K562 (cell line): ENCODE measurements around the gene CDT1. TPM values are rescaled to one million over a fixed set of nuclear protein-coding genes. Genes with fewer than 3 reads are reported as not detected.

Experiments
- ATAC-seq: fragments of 200-7000 bp; cut with Tn5 transposase; 3 replicates; pipeline ENCODE4 v1.9.1; 2020; ENCODE audit warnings: moderate library complexity
- BruUV-seq: library from RNA; stranded (reverse); fragments of 400-500 nt; replicated peaks from 2 replicates; lab custom pipeline; 2021; lab: Mats Ljungman, UMichigan
- CTCF ChIA-PET: fragments of 300-600 bp; formaldehyde crosslinking; extraction: SDS; loops from one replicate; lab custom pipeline; 2021; ENCODE audit warnings: low intra/inter-chr PET ratio; lab: Yijun Ruan, JAX
- POLR2A ChIA-PET: fragments of 300-600, 350-650 bp; sonication (Branson Sonifier 250); formaldehyde crosslinking; extraction: SDS; loops from one replicate; lab custom pipeline; 2021; ENCODE audit warnings: antibody characterized with exemption, inconsistent platforms; lab: Yijun Ruan, JAX
- DNase-seq, 4 experiments: peaks; one replicate each; pipeline versions ENCODE4 v3.0.0 to v3.0.0-alpha.2; 2011 to 2018; ENCODE audit warnings: low spot score in 3 of 4, mixed read lengths in 3 of 4; ENCODE audit errors: extremely low read depth in 1 of 4
- FAIRE-seq: peaks from 2 replicates; lab custom pipeline; 2011; peaks lifted over from hg19 to GRCh38; lab: Jason Lieb, UNC
- H2AFZ ChIP-seq: 2 replicates; pipeline ENCODE4 v1.6.0; 2011; ENCODE audit warnings: low read depth, low read length, control low read depth, inconsistent platforms
- H3K27ac ChIP-seq: fragments of 200-600 bp; 3 replicates; pipeline ENCODE4 v1.8.0; 2011; ENCODE audit warnings: low read depth, mild to moderate bottlenecking, control low read depth, inconsistent platforms, low read length, moderate library complexity, mixed read lengths; ENCODE audit errors: extremely low read depth
- H3K27me3 ChIP-seq, 2 experiments: fragments of 300-600 bp in 1 of 2; 2 replicates in 1 of 2; 3 replicates in 1 of 2; pipeline versions ENCODE4 v1.6.0 to v1.8.0; 2011; ENCODE audit warnings: inconsistent platforms in 2 of 2, low read length in 2 of 2, mild to moderate bottlenecking in 1 of 2, mixed read lengths in 1 of 2, moderate library complexity in 1 of 2; ENCODE audit not compliant: control insufficient read depth in 2 of 2, insufficient read depth in 2 of 2
- H3K36me3 ChIP-seq: fragments of 300-600 bp; 3 replicates; pipeline ENCODE4 v1.8.0; 2011; ENCODE audit warnings: mild to moderate bottlenecking, low read length, inconsistent platforms; ENCODE audit not compliant: control insufficient read depth, insufficient read depth
- H3K4me1 ChIP-seq, 2 experiments: fragments of 200-600 bp in 1 of 2; replicated peaks in 1 of 2; 2 replicates in 1 of 2; 3 replicates in 1 of 2; pipeline versions ENCODE4 v1.5.1 to v1.8.0; 2011; ENCODE audit warnings: inconsistent platforms in 2 of 2, low read length in 2 of 2, mild to moderate bottlenecking in 1 of 2, mixed read lengths in 1 of 2, moderate library complexity in 1 of 2; ENCODE audit not compliant: control insufficient read depth in 2 of 2, insufficient read depth in 2 of 2
- H3K4me2 ChIP-seq: 2 replicates; pipeline ENCODE4 v1.6.1; 2011; ENCODE audit warnings: low read length, control low read depth, inconsistent platforms, mixed read lengths; ENCODE audit not compliant: insufficient read depth
- H3K4me3 ChIP-seq: fragments of 200-600 bp; sonication (generic), shearing (Covaris generic); 2 replicates; pipeline ENCODE4 v1.5.1; 2016; ENCODE audit warnings: control low read depth, inconsistent platforms
- H3K79me2 ChIP-seq: fragments of 200-600 bp; 3 replicates; pipeline ENCODE4 v1.8.0; 2011; ENCODE audit warnings: low read length, inconsistent platforms; ENCODE audit not compliant: control insufficient read depth, insufficient read depth
- H3K9ac ChIP-seq, 2 experiments: 2 replicates each; pipeline versions ENCODE4 v1.6.0 to v1.6.1; 2011; ENCODE audit warnings: low read depth in 2 of 2, low read length in 2 of 2, control low read depth in 1 of 2, inconsistent platforms in 1 of 2, mild to moderate bottlenecking in 1 of 2, mixed read lengths in 1 of 2; ENCODE audit not compliant: insufficient read depth in 1 of 2
- H3K9me1 ChIP-seq: one replicate; pipeline ENCODE4 v1.6.0; 2011; ENCODE audit warnings: inconsistent platforms, mild to moderate bottlenecking, low read length, moderate library complexity; ENCODE audit not compliant: control insufficient read depth, insufficient read depth
- H3K9me3 ChIP-seq: replicated peaks from 2 replicates; pipeline ENCODE4 v1.5.1; 2011; ENCODE audit warnings: low read depth, low read length, inconsistent platforms; ENCODE audit not compliant: control insufficient read depth, insufficient read depth
- H4K20me1 ChIP-seq: replicated peaks from 2 replicates; pipeline ENCODE4 v1.6.1; 2011; ENCODE audit warnings: low read length, inconsistent platforms, mixed read lengths; ENCODE audit not compliant: control insufficient read depth, insufficient read depth
- BHLHE40 ChIP-seq: IDR thresholded peaks from 2 replicates; pipeline ENCODE4 v1.6.1; 2011; ENCODE audit warnings: low read length, improper control_type of control experiment
- CBFA2T2 ChIP-seq: fragments of 450-650 bp; conservative IDR thresholded peaks from 2 replicates; pipeline ENCODE4 v1.6.1; 2017; ENCODE audit warnings: mild to moderate bottlenecking
- CBFB ChIP-seq: sonication (generic); formaldehyde crosslinking; IDR thresholded peaks from 2 replicates; pipeline ENCODE4 v1.4.0; 2020; ENCODE audit warnings: mild to moderate bottlenecking, missing genetic modification reagents
- CREM ChIP-seq: IDR thresholded peaks from 2 replicates; pipeline ENCODE4 v1.6.1; 2014; ENCODE audit warnings: antibody characterized with exemption, low read depth
- E2F3 ChIP-seq: fragments of 250-450 bp; sonication (Bioruptor Pico); IDR thresholded peaks from 2 replicates; pipeline ENCODE4 v1.4.0; 2020; ENCODE audit warnings: mild to moderate bottlenecking
- HDAC6 ChIP-seq: IDR thresholded peaks from 2 replicates; pipeline ENCODE4 v1.6.1; 2012; ENCODE audit warnings: low read depth, mild to moderate bottlenecking, control low read depth, inconsistent platforms, low read length, moderate library complexity
- LEF1 ChIP-seq: fragments of 450-650 bp; IDR thresholded peaks from 2 replicates; pipeline ENCODE4 v1.6.1; 2016; ENCODE audit warnings: mild to moderate bottlenecking
- MEIS2 ChIP-seq: fragments of 450-650 bp; IDR thresholded peaks from 2 replicates; pipeline ENCODE4 v1.6.1; 2014; ENCODE audit warnings: mild to moderate bottlenecking; ENCODE audit not compliant: partially characterized antibody
- NCOR1 ChIP-seq: fragments of 450-650 bp; IDR thresholded peaks from 2 replicates; pipeline ENCODE4 v1.6.1; 2016; ENCODE audit warnings: mild to moderate bottlenecking, moderate library complexity
- SMARCA4 ChIP-seq: fragments of 450-650 bp; IDR thresholded peaks from 2 replicates; pipeline ENCODE4 v1.6.1; 2016
- ZKSCAN8 ChIP-seq: fragments of 200-800 bp; sonication (Bioruptor generic); IDR thresholded peaks from 2 replicates; pipeline ENCODE4 v1.6.1; 2016; ENCODE audit warnings: missing genetic modification characterization, missing compliant biosample characterization
- ZNF217 ChIP-seq: sonication (generic); formaldehyde crosslinking; IDR thresholded peaks from 2 replicates; pipeline ENCODE4 v1.8.0; 2022; ENCODE audit warnings: mild to moderate bottlenecking, missing genetic modification reagents
- ZNF41 ChIP-seq: fragments of 250-450 bp; sonication (Bioruptor Pico); conservative IDR thresholded peaks from 2 replicates; pipeline ENCODE4 v1.4.0; 2020; ENCODE audit warnings: mild to moderate bottlenecking
- ZNF431 ChIP-seq: sonication (generic); formaldehyde crosslinking; IDR thresholded peaks from 2 replicates; pipeline ENCODE4 v1.8.0; 2022; ENCODE audit warnings: mild to moderate bottlenecking, missing genetic modification reagents
- WGBS: fragments of 100-300 bp; shearing (Covaris generic); methylation state at CpG from one replicate; pipeline ENCODE4 v1.1.6; 2016; ENCODE audit warnings: low coverage, mixed read lengths; ENCODE audit not compliant: insufficient coverage; ENCODE audit errors: missing lambda C conversion rate; 5-methylcytosine and 5-hydroxymethylcytosine counted together
- in situ Hi-C: fragments of 300-500 bp; cut with MboI; formaldehyde crosslinking; loops from 4 replicates; pipeline ENCODE4 v1.15.0; 2018; ENCODE audit warnings: inconsistent platforms, mixed read lengths
- intact Hi-C: fragments of 100-400 bp; cut with micrococcal nuclease; formaldehyde crosslinking; loops from 2 replicates; pipeline ENCODE4 v1.14.2; 2022
- polyA plus RNA-seq, 8 experiments: library from polyadenylated mRNA; depleted of rRNA in 4 of 8; stranded (reverse) in 5 of 8; unstranded in 3 of 8; fragments of >200 nt; fragmentation: Nextera tagmentation in 2 of 8; fragmentation: Illumina TruSeq in 1 of 8; extraction: Ambion mirVana in 2 of 8; extraction: Trizol in 1 of 8; gene quantifications; 2 replicates each; pipeline versions ENCODE4 v1.2.1 to v1.2.3, GENCODE V29; 2011 to 2014; ENCODE audit warnings: inconsistent platforms in 1 of 8, missing spikeins in 1 of 8
- total RNA-seq, 7 experiments: library from RNA; depleted of rRNA in 6 of 7; stranded (reverse); fragments of >200 nt in 6 of 7; fragmentation: Illumina TruSeq in 2 of 7; extraction: Trizol in 2 of 7; gene quantifications; 2 replicates each; pipeline versions ENCODE4 v1.2.1 to v1.2.3, GENCODE V29; 2011 to 2021; ENCODE audit warnings: low replicate concordance in 1 of 7
- TF ChIP-seq, protein P1 (sequence below), 2 experiments: fragments of 450-650 bp; formaldehyde crosslinking in 1 of 2; IDR thresholded peaks; 2 replicates each; pipeline versions ENCODE4 v1.4.0 to v1.6.1; 2014 to 2020; ENCODE audit warnings: mild to moderate bottlenecking in 2 of 2, borderline replicate concordance in 1 of 2, low read depth in 1 of 2

CDT1 gene
- total and polyA plus RNA-seq, 9 of the 15 experiments (the other 6 are each of a cell fraction or from before 2014, with no cell fraction given): 0.92 to 178 (median 14.2) TPM

DNA sequence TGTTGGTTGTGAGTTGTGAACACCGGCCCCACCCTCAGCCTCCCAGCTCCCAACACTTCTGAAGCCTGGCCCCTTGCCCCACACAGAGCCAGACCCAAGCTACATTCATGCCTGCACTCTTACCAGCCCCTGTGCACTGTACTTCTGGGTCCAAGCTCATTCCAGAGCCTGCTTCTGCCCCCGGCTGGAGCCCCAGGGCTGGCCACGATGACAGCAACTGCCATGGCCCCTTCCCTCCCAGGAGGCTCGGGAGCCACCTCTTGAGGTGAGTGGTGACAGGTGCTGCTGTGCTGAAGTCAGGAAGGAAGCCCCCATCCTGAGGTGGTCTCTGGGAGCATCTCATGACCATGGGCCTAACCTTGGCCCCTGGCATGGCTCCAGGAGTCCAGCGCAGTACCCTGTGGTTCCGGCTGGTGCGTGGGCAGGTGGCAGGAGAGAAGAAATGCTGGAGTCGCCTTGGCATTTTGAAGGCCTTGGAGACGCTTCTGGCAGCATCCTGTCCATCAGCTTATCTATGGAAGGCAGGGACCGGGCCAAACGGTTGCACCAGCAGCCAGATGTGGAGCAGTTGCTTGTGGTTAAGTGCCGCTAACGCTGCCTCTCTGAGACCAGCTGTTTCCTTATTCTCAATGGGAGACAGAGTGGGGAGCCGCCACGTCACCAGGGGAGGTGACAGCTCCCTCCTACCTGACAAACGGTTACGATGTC, 3.9 kb upstream of the CDT1 start:
- H2AFZ ChIP-seq: peak overlapping the region; percentile 68
- FAIRE-seq (peak; percentile 92), DNase-seq (peak; percentile 64 to 93 (median 76)), ATAC-seq (peak; percentile 64)
- peak overlapping the region; percentile 92 for H3K27ac ChIP-seq
- H3K4me1 ChIP-seq: peaks cover 29 to 48% of the 10 kb centered on the region in 2 experiments
- intact Hi-C loops (loop anchor here (1.0 to 10.0 kb wide), 3 partner anchors 25 to 765 kb away; partner anchors contain the start of gene RPL13), in situ Hi-C loops (no loop called here)
- peak overlapping the region; percentile 1 to 62; a peak in 3 of 4 replicates for H3K9ac ChIP-seq
- WGBS: 14% methylated on average over 17 of the region's 17 CpGs
- H3K27me3 ChIP-seq: no peaks in the 10 kb centered on the region
- H3K4me2 ChIP-seq: peak overlapping the region; percentile 77
- H3K4me3 ChIP-seq: no peak overlapping the region; the same call in 1 of the 2 replicates
- no peaks in the 10 kb centered on the region; the same call in 1 of the 2 replicates for H3K9me3 ChIP-seq
- BruUV-seq: no TSS peak
- peaks cover 44% of the 10 kb centered on the region for H3K79me2 ChIP-seq
- H4K20me1 ChIP-seq: no peaks in the 10 kb centered on the region
- ChIA-PET CTCF (no interaction called here), POLR2A (interaction anchor here (0.6 to 3.6 kb wide), 9 partner anchors 11 to 367 kb away, joined by 3 to 50 read pairs (median 10); partner anchors contain the start of genes APRT and PIEZO1)
- peaks cover 9% of the 10 kb centered on the region; the same call in 2 of the 3 replicates for H3K36me3 ChIP-seq
- no peaks in the 10 kb centered on the region for H3K9me1 ChIP-seq
- no peak for TF ChIP-seq ZNF217
- peak; percentile 49; the same call in 1 of the 2 replicates for TF ChIP-seq E2F3 (CRISPR knock-in tag)
- TF ChIP-seq ZNF41: peak; percentile 77; the same call in 1 of the 2 replicates
- TF ChIP-seq LEF1: peak; percentile 66; the same call in 1 of the 2 replicates
- TF ChIP-seq ZKSCAN8: peak; percentile 74; the same call in 1 of the 2 replicates
- peak; percentile 91 for TF ChIP-seq CREM
- TF ChIP-seq HDAC6: no peak
- TF ChIP-seq SMARCA4: peak; percentile 77; the same call in 1 of the 2 replicates
- TF ChIP-seq ZNF431 (CRISPR knock-in tag): peak; percentile 49; the same call in 1 of the 2 replicates
- peak; percentile 95 for TF ChIP-seq CBFA2T2
- TF ChIP-seq, protein P1, sequence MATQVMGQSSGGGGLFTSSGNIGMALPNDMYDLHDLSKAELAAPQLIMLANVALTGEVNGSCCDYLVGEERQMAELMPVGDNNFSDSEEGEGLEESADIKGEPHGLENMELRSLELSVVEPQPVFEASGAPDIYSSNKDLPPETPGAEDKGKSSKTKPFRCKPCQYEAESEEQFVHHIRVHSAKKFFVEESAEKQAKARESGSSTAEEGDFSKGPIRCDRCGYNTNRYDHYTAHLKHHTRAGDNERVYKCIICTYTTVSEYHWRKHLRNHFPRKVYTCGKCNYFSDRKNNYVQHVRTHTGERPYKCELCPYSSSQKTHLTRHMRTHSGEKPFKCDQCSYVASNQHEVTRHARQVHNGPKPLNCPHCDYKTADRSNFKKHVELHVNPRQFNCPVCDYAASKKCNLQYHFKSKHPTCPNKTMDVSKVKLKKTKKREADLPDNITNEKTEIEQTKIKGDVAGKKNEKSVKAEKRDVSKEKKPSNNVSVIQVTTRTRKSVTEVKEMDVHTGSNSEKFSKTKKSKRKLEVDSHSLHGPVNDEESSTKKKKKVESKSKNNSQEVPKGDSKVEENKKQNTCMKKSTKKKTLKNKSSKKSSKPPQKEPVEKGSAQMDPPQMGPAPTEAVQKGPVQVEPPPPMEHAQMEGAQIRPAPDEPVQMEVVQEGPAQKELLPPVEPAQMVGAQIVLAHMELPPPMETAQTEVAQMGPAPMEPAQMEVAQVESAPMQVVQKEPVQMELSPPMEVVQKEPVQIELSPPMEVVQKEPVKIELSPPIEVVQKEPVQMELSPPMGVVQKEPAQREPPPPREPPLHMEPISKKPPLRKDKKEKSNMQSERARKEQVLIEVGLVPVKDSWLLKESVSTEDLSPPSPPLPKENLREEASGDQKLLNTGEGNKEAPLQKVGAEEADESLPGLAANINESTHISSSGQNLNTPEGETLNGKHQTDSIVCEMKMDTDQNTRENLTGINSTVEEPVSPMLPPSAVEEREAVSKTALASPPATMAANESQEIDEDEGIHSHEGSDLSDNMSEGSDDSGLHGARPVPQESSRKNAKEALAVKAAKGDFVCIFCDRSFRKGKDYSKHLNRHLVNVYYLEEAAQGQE (IDR thresholded peaks at IDR 0.05; ENCODE audit: borderline replicate concordance): no peak
- TF ChIP-seq, protein P1 (CRISPR knock-in tag; IDR thresholded peaks at IDR 0.05; ENCODE audit: low read depth): no peak
- peak; percentile 84 for TF ChIP-seq NCOR1
- peak; percentile 87 for TF ChIP-seq MEIS2
- peak; percentile 99 for TF ChIP-seq CBFB
- peak; percentile 53 for TF ChIP-seq BHLHE40
